ENCODE results near the gene APOBEC4.

GRCh38 chr1:183702813-183703198, 49.7 kb upstream of the APOBEC4 start:
- TF ChIP-seq TBP (IDR thresholded peaks at IDR 0.05; ENCODE audit: low read depth, low read length): no peak
- no peak for TF ChIP-seq MAFK (IDR thresholded peaks at IDR 0.05; ENCODE audit: low read depth, low read length)
- peak in 2 of 3 experiments; percentile 3 to 17; a peak in 2 of 4 replicates for TF ChIP-seq CTCF (IDR thresholded peaks at IDR 0.05; ENCODE audit: control extremely low read depth in 1 of 3, insufficient read depth in 1 of 3, low read depth in 1 of 3, low read length in 3 of 3)
- no peak for TF ChIP-seq TAF7 (optimal IDR thresholded peaks at IDR 0.05; ENCODE audit: borderline replicate concordance, low read depth, low read length)
- no peak for TF ChIP-seq SRF (IDR thresholded peaks at IDR 0.05; ENCODE audit: low read depth, low read length)
- no peak for TF ChIP-seq EZH2 (IDR thresholded peaks at IDR 0.05; ENCODE audit: low read depth, low read length, severe bottlenecking)
- no peak for TF ChIP-seq TCF12 (IDR thresholded peaks at IDR 0.05; ENCODE audit: low read depth, low read length)
- no peak for TF ChIP-seq SP1 (IDR thresholded peaks at IDR 0.05; ENCODE audit: low read depth, low read length)
- no peak for TF ChIP-seq POLR2A (IDR thresholded peaks at IDR 0.05; ENCODE audit: control extremely low read depth in 1 of 2, low read depth in 2 of 2, low read length in 2 of 2)
- TF ChIP-seq EGR1 (IDR thresholded peaks at IDR 0.05; ENCODE audit: borderline replicate concordance, low read depth, low read length): no peak
- no peak for TF ChIP-seq CREB1 (IDR thresholded peaks at IDR 0.05)
- no peak for TF ChIP-seq HDAC6 (IDR thresholded peaks at IDR 0.05; ENCODE audit: low read depth, low read length)
- no peak for TF ChIP-seq JUN (IDR thresholded peaks at IDR 0.05; ENCODE audit: low read depth, low read length)
